H9 (cell line): ENCODE data around the gene MCM3AP. TPM values are rescaled to one million over a fixed set of nuclear protein-coding genes. Genes with fewer than 3 reads are reported as not detected.

Experiments
- DNase-seq: peaks from one replicate; pipeline ENCODE4 v3.0.0-alpha.2; 2017
- H2AFZ ChIP-seq: one replicate; pipeline ENCODE4 v1.6.1; 2013; ENCODE audit warnings: mild to moderate bottlenecking, low read length, control low read depth, moderate library complexity
- H2AK5ac ChIP-seq: 2 replicates; pipeline ENCODE4 v1.6.1; 2013; ENCODE audit warnings: low read length, control low read depth, mixed read lengths; ENCODE audit not compliant: insufficient read length
- H2BK120ac ChIP-seq: one replicate; pipeline ENCODE4 v1.6.1; 2013; ENCODE audit warnings: low read depth, mild to moderate bottlenecking, low read length, control low read depth, inconsistent platforms; ENCODE audit not compliant: poor library complexity, severe bottlenecking
- H2BK12ac ChIP-seq: 2 replicates; pipeline ENCODE4 v1.6.1; 2013; ENCODE audit warnings: low read length, control low read depth, mixed read lengths, low read depth; ENCODE audit not compliant: insufficient read length
- H2BK15ac ChIP-seq: 2 replicates; pipeline ENCODE4 v1.6.1; 2013; ENCODE audit warnings: low read depth, low read length, control low read depth
- H2BK20ac ChIP-seq: one replicate; pipeline ENCODE4 v1.6.1; 2013; ENCODE audit warnings: low read depth, mild to moderate bottlenecking, low read length, control low read depth, inconsistent platforms; ENCODE audit not compliant: poor library complexity, severe bottlenecking
- H2BK5ac ChIP-seq: 2 replicates; pipeline ENCODE4 v1.6.1; 2013; ENCODE audit warnings: low read length, control low read depth, mixed read lengths; ENCODE audit not compliant: insufficient read length
- H3K14ac ChIP-seq: 2 replicates; pipeline ENCODE4 v1.6.1; 2013; ENCODE audit warnings: low read length, control low read depth; ENCODE audit not compliant: insufficient read depth
- H3K18ac ChIP-seq: 2 replicates; pipeline ENCODE4 v1.6.1; 2013; ENCODE audit warnings: low read depth, mild to moderate bottlenecking, mixed read lengths, low read length, control low read depth; ENCODE audit not compliant: insufficient read length
- H3K23ac ChIP-seq: 2 replicates; pipeline ENCODE4 v1.6.1; 2013; ENCODE audit warnings: low read length, control low read depth, mixed read lengths, low read depth; ENCODE audit not compliant: insufficient read length
- H3K23me2 ChIP-seq: 2 replicates; pipeline ENCODE4 v1.6.1; 2013; ENCODE audit warnings: low read depth, mild to moderate bottlenecking, mixed read lengths, low read length, control low read depth; ENCODE audit not compliant: insufficient read length, poor library complexity, severe bottlenecking
- H3K27ac ChIP-seq: 2 replicates; pipeline ENCODE4 v1.5.1; 2013; ENCODE audit warnings: low read length, control low read depth, mixed read lengths, low read depth; ENCODE audit not compliant: insufficient read length
- H3K27me3 ChIP-seq: 2 replicates; pipeline ENCODE4 v1.6.1; 2013; ENCODE audit warnings: low read length, control low read depth, inconsistent platforms; ENCODE audit not compliant: insufficient read depth
- H3K4ac ChIP-seq: 2 replicates; pipeline ENCODE4 v1.6.1; 2013; ENCODE audit warnings: low read depth, mild to moderate bottlenecking, control low read depth, inconsistent platforms, low read length, moderate library complexity
- H3K4me1 ChIP-seq: 2 replicates; pipeline ENCODE4 v1.6.1; 2013; ENCODE audit warnings: low read length, control low read depth, inconsistent platforms; ENCODE audit not compliant: insufficient read depth
- H3K4me2 ChIP-seq: 2 replicates; pipeline ENCODE4 v1.6.1; 2013; ENCODE audit warnings: low read length, control low read depth, mixed read lengths; ENCODE audit not compliant: insufficient read length, insufficient read depth
- H3K56ac ChIP-seq: 2 replicates; pipeline ENCODE4 v1.6.1; 2013; ENCODE audit warnings: low read depth, mild to moderate bottlenecking, mixed read lengths, low read length, control low read depth; ENCODE audit not compliant: insufficient read length
- H3K79me1 ChIP-seq: 2 replicates; pipeline ENCODE4 v1.6.1; 2013; ENCODE audit warnings: low read depth, mild to moderate bottlenecking, moderate library complexity, low read length, control low read depth, inconsistent platforms; ENCODE audit not compliant: insufficient read depth, poor library complexity, severe bottlenecking
- H3K79me2 ChIP-seq: 2 replicates; pipeline ENCODE4 v1.6.1; 2013; ENCODE audit warnings: low read length, control low read depth, inconsistent platforms; ENCODE audit not compliant: insufficient read depth
- H3K9ac ChIP-seq: 2 replicates; pipeline ENCODE4 v1.6.1; 2013; ENCODE audit warnings: low read length, control low read depth, mixed read lengths; ENCODE audit not compliant: insufficient read length; ENCODE audit errors: extremely low read depth
- H3K9me3 ChIP-seq: one replicate; pipeline ENCODE4 v1.6.1; 2013; ENCODE audit warnings: low read depth, low read length, inconsistent platforms; ENCODE audit not compliant: control insufficient read depth
- H3T11ph ChIP-seq: one replicate; pipeline ENCODE4 v1.6.1; 2013; ENCODE audit warnings: mild to moderate bottlenecking, low read length, control low read depth, inconsistent platforms
- H4K20me1 ChIP-seq: one replicate; pipeline ENCODE4 v1.6.1; 2013; ENCODE audit not compliant: control insufficient read depth, insufficient read length, insufficient read depth
- H4K5ac ChIP-seq: 2 replicates; pipeline ENCODE4 v1.6.1; 2013; ENCODE audit warnings: low read depth, mild to moderate bottlenecking, mixed read lengths, low read length, control low read depth; ENCODE audit not compliant: insufficient read length
- H4K8ac ChIP-seq: replicated peaks from 2 replicates; pipeline ENCODE4 v1.6.1; 2013; ENCODE audit warnings: low read length, control low read depth, mixed read lengths, low read depth; ENCODE audit not compliant: insufficient read length
- H4K91ac ChIP-seq: 2 replicates; pipeline ENCODE4 v1.6.1; 2013; ENCODE audit warnings: low read depth, mild to moderate bottlenecking, moderate library complexity, mixed read lengths, low read length, control low read depth; ENCODE audit not compliant: insufficient read length
- H3K27ac Mint-ChIP-seq, 3 experiments: 2 replicates in 2 of 3; 3 replicates in 1 of 3; pipeline ENCODE4 v1.8.0; 2020 to 2021; ENCODE audit warnings: mixed read lengths in 3 of 3, mild to moderate bottlenecking in 1 of 3, moderate library complexity in 1 of 3
- H3K27me3 Mint-ChIP-seq: 2 replicates; pipeline ENCODE4 v1.8.0; 2021; ENCODE audit warnings: low read depth, mild to moderate bottlenecking, moderate library complexity, mixed read lengths
- H3K36me3 Mint-ChIP-seq, 3 experiments: 2 replicates in 2 of 3; 3 replicates in 1 of 3; pipeline ENCODE4 v1.8.0; 2020 to 2021; ENCODE audit warnings: low read depth in 3 of 3, mixed read lengths in 3 of 3; ENCODE audit not compliant: insufficient read depth in 1 of 3
- H3K4me1 Mint-ChIP-seq, 2 experiments: 2 replicates each; pipeline ENCODE4 v1.8.0; 2020; ENCODE audit warnings: mixed read lengths in 2 of 2
- H3K4me3 Mint-ChIP-seq, 2 experiments: 2 replicates in 1 of 2; 3 replicates in 1 of 2; pipeline ENCODE4 v1.8.0; 2020 to 2021; ENCODE audit warnings: mild to moderate bottlenecking in 2 of 2, mixed read lengths in 2 of 2, moderate library complexity in 1 of 2
- H3K9me3 Mint-ChIP-seq, 2 experiments: 2 replicates in 1 of 2; 3 replicates in 1 of 2; pipeline ENCODE4 v1.8.0; 2020; ENCODE audit warnings: mild to moderate bottlenecking in 2 of 2, mixed read lengths in 2 of 2, moderate library complexity in 1 of 2
- CTCF ChIP-seq: fragments of 200-600 bp; sonication (generic); conservative IDR thresholded peaks from 3 replicates; pipeline ENCODE4 v1.8.0; 2021; ENCODE audit warnings: antibody characterized with exemption, mild to moderate bottlenecking
- WGBS: extraction: QIAGEN DNeasy Blood & Tissue Kit; methylation state at CpG from one replicate; pipeline ENCODE4 v1.1.7; 2013; ENCODE audit warnings: missing lambda C conversion rate, low lambda C conversion rate, mixed read lengths; ENCODE audit not compliant: insufficient read length; ENCODE audit errors: extremely low coverage; 5-methylcytosine and 5-hydroxymethylcytosine counted together
- total RNA-seq: library from RNA; stranded (reverse); gene quantifications from 2 replicates; pipeline ENCODE4 v1.2.1, GENCODE V29; 2021

Gene MCM3AP
- total RNA-seq, 1 experiment from 2014 or later, result 124 TPM

- H2BK20ac ChIP-seq, result no peak overlapping the region
- no peak overlapping the region for H3T11ph ChIP-seq
- H3K27me3 ChIP-seq, result no peaks in the 10 kb centered on the region
- peak overlapping the region; percentile 74 to 89 for H3K4me3 Mint-ChIP-seq
- peaks cover 7% of the 10 kb centered on the region for H3K23me2 ChIP-seq
- no peak overlapping the region for H3K4ac ChIP-seq
- peaks cover 7 to 16% (median 10%) of the 10 kb centered on the region in 3 experiments; a peak in 6 of 7 replicates for H3K36me3 Mint-ChIP-seq
- no peak overlapping the region for H3K23ac ChIP-seq
- H2BK15ac ChIP-seq, result no peak overlapping the region
- H2BK120ac ChIP-seq, result no peak overlapping the region
- no peak overlapping the region for H2AFZ ChIP-seq
- no peaks in the 10 kb centered on the region for H4K20me1 ChIP-seq
- H3K14ac ChIP-seq, result no peak overlapping the region
- no peak overlapping the region for H3K56ac ChIP-seq
- H2BK5ac ChIP-seq, result no peak overlapping the region
- no CpG with 5 or more reads among the region's 7 CpGs for WGBS
- peaks cover 4% of the 10 kb centered on the region; the same call in 1 of the 2 replicates for H3K4me1 ChIP-seq
- H3K9ac ChIP-seq, result no peak overlapping the region
- H3K4me1 Mint-ChIP-seq, result peaks cover 22 to 29% of the 10 kb centered on the region in 2 experiments
- H3K9me3 Mint-ChIP-seq, result no peaks in the 10 kb centered on the region
- no peak overlapping the region for H3K4me2 ChIP-seq
- no peaks in the 10 kb centered on the region for H3K79me1 ChIP-seq
- no peak for TF ChIP-seq CTCF
- no peaks in the 10 kb centered on the region for H3K27me3 Mint-ChIP-seq
- no peak overlapping the region for H2BK12ac ChIP-seq
- H4K8ac ChIP-seq, result no peak overlapping the region
- H4K91ac ChIP-seq, result no peak overlapping the region
- H3K27ac ChIP-seq, result no peak overlapping the region
- H3K18ac ChIP-seq, result no peak overlapping the region
- no peaks in the 10 kb centered on the region for H3K79me2 ChIP-seq
- no peak overlapping the region for H2AK5ac ChIP-seq
- H4K5ac ChIP-seq, result no peak overlapping the region
- no peak overlapping the region for H3K27ac Mint-ChIP-seq
- H3K9me3 ChIP-seq, result no peaks in the 10 kb centered on the region
- no peak for DNase-seq
Observed at GRCh38 chr21:46185716-46186115, 99.7 kb downstream of the MCM3AP start.

Other genes starting within 250 kb of the MCM3AP start
- 124 and 129 TPM in 2 replicates for gene COL6A2, start 187.5 kb downstream of the MCM3AP start, total RNA-seq
- gene FTCD, start 130.0 kb downstream of the MCM3AP start, total RNA-seq, result 6.7 and 6.8 TPM in 2 replicates
- 32.8 and 36.0 TPM in 2 replicates for gene SPATC1L, start 101.2 kb downstream of the MCM3AP start, total RNA-seq
- 68.7 and 69.2 TPM in 2 replicates for gene LSS, start 56.8 kb downstream of the MCM3AP start, total RNA-seq
- gene YBEY, start 731 bp upstream of the MCM3AP start, total RNA-seq, result 26.2 and 26.5 TPM in 2 replicates
- gene C21orf58, start 38.3 kb upstream of the MCM3AP start, total RNA-seq, result 17.2 and 19.1 TPM in 2 replicates
- 39.6 and 40.6 TPM in 2 replicates for gene PCNT, start 38.5 kb upstream of the MCM3AP start, total RNA-seq
- 23.0 and 25.2 TPM in 2 replicates for gene DIP2A, start 173.3 kb upstream of the MCM3AP start, total RNA-seq